ENCODE results near the gene LCAT.

DNA sequence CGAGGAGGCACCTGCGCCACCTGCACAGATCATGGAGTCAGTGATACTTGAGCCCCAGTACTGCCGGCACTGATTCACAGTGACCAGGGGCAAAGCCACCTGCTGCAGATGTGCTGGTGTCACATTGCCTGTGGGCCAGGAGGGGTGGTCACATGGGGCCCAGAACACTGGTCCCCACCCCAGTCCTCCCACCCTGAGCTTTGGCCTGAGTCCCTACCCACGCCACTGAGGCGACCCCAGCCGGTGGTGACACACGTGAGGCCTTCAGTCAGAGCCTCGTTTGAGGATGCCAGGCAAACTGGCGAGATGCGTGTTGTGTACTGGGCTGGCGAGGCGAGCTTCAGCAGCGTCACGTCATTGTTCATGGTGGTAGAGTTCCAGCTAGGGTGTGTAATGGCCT lies 13.7 kb downstream of the LCAT start:
- TF ChIP-seq FOXM1 (IDR thresholded peaks at IDR 0.05; ENCODE audit: borderline replicate concordance): no peak
- TF ChIP-seq SP1 (IDR thresholded peaks at IDR 0.05): no peak
- no peak for TF ChIP-seq NFRKB (IDR thresholded peaks at IDR 0.05)
- no peak for TF ChIP-seq PKNOX1 (IDR thresholded peaks at IDR 0.05)
- TF ChIP-seq ELF4 (IDR thresholded peaks at IDR 0.05): no peak
- TF ChIP-seq SUZ12 (IDR thresholded peaks at IDR 0.05): no peak
